NCI-H524 treated with DMSO at 0.1 percent for 48 hours (cell line): ENCODE measurements around the gene PXK.

Experiments
- DNase-seq: peaks from one replicate; lab custom pipeline; 2025; lab: John Stamatoyannopoulos, UW

Gene PXK

DNA sequence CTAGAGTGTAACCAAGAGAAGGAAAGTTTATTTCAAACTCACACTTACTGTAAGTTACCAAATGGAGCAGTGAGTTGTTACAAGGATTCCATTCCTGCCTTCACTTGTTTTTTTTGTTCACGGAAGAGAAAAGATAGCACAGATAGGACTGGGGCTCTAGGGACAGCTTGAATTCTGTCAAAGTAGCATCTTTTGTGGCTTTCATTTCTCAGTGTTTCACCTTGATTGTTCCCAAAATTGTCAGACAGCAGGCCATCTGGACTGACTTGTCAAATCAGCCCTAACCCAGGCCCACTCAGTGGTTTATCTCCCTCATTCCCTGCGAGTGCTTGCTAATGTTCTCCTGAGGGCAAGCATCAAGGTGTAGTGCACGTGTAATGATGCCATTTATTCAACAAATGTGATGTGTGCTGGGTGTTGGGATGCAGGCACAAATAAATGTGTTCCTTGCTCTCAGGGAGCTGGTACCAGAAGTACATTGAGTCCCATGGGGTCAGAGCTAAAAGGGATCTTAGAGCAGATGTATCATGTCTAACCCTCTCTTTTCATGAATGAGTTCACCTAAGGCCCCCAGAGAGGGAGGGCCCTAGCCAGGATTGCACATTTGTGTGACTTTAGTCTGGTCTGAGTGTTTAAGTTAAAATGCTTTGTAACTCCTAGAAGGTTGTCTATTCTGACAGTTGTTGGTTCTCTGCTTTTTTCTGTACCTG is 51.8 kb downstream of the PXK start:
- DNase-seq: no peak

DNA sequence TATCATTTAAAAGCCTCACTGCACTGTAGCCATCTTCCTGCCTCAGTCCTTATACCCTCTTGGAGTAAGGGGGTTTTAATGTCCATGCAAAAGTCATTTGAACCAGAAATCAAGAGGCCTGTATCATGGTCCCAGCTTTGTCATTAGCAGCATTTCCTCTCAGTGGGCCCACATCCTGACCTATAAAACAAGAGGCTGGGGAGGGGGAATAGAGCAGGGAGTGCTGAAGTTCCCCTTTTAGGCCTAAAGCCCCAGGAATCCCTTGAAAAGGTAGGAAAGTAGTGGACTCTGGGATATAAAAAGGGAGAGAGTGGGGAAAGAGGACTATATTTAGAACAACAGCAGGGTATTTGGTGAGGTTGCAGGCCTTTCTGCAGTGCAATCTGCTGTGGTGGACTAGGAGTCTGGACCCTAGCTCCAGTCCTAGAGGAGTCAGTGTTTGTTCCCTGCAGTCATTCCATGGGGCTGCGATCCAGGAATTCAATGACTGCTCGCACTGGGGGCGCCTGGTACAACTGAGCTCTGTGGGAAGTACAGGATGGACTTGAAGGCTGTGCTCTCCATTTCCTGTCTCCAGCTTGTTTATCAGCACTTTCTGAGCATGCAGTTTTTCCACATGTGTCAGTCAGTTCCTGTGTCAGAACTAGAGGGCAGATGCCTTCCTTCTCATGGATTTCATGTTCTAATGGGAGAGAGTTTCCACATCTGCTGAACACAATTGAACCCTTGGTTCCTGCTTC is 54.1 kb downstream of the PXK start:
- no peak for DNase-seq

DNA sequence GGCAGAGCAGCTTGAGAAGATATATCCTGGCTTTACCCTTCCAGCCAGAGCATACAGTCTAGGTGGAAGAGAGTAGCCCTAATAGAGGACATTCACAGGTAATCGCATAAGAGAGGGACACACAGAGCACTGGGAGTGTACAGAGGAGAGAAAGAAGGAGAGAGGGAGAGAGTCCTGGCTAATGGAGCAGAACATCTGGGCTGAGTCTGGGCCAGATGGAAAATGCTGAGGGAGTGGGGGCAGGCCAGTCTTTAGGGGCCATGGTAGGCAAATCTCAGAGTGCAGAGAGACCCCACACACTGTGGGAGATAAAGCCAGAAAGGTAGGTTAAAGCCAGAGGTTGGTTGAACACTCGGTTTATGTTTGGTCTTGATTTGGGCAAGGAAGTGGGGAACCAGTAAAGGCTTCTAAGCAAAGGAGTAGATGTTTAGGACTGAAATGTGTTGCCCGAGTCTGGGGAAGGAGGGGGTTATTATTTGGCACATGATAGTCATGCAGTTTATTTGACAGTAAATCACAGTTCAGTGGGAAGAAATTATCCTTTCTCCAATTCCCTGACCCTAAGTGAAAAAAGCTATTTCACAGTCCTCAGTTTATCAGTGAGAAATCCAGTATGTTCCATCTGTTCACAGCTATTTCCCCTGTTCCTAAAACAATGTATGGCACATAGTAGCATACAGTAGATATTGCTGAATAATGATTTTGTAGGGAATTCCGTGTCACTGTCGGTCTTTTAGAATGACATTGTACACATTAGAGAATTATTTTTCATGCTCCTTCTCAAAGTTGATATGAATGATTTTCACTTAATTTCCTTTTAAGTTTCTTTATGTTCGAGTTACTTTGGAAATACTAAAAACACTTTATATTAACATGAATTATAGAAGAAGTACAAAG is 55.2 kb downstream of the PXK start:
- DNase-seq: no peak

DNA sequence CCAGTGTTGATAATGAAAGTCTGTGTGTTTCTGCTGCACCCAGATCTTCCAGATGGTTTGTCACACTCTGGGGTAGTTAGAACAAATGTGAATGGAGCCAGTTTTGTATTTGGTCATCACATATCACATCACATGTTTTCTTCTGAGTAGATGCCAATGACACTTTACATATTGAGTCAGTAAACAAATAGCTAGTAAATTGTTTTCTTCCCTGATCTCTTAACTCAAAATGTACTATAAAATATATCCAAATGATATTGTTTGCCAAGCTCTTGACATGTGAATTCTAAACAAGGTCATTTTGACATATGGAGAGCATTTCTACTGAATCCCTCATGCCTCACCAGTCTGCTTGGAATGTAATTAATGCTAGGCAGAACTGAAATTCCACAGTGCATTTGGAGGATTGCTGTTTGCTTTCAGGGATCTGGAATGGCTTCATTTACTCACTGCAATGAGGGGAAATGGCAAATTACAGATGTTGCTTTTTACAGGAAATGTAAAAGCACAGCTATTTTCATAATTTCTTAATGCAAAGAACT is 55.9 kb downstream of the PXK start:
- no peak for DNase-seq

DNA sequence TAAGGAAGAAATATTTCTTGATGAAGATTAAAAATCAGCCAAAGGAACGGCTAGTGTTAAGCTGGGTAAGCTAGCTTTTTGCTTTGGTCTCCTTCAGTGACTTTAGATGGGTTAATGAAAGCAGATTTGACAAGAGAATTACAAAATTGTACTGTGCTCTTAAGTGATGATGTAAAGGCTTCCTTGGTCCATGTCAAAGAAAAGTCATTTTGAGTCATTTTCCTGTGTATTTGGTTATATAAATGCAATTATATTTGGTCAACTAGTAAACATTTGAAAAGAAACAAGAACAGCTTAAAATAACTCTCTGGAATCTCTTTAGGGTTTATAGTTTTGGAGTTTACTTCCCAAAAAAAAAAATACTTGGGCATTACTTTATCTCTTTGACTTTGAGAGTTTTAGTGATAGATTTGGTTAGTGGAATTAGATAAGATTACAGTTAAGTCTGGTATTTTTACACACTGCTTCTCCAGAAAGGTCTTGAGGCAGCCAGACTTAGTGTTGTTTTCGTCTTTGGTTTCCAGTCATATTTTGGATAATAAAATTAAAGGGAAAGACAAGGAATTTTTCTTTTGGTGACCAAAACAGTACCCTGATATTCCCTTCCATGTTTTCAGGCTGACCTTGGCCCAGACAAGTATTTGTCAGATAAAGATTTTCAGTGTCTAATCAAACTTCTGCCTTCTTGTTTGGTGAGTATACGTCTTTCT is 58.6 kb downstream of the PXK start:
- DNase-seq: no peak

DNA sequence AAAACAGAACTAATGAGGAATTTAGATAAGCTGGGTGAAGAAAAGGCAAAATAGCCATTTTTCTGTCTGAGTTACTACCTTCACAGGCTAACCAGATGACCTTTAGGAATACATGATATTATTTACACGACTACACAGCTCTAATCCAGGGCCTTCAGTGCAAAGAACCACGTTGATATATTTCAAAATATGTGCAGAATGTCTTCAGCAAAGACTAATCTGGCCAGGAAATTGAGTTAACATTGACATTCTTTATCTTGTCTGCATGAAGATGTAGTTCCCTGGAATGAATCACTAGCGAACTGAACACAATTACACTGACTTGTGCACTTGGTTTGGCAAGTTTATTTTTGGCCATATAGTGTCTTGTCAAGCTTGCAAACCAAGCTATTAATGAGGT is 59.5 kb downstream of the PXK start:
- DNase-seq: no peak

DNA sequence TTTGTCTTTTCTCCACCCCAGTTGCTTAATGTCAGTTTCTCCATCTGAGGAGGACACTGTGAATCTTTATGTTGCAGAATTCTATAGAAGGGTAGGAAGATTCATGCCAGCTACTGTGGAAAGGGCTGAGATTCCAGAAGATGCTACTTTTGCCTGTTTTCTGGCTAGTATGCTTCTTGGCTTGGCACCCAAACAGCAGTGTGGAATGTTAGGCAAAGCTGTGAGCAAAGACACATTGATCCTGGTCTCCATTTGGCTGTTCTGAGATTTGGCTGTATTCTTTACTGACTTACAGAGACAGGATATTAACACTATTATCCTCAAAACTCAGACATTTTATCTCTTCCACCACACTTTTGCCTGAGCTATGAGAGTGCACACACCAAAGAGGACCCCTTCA is 61.6 kb downstream of the PXK start:
- no peak for DNase-seq

DNA sequence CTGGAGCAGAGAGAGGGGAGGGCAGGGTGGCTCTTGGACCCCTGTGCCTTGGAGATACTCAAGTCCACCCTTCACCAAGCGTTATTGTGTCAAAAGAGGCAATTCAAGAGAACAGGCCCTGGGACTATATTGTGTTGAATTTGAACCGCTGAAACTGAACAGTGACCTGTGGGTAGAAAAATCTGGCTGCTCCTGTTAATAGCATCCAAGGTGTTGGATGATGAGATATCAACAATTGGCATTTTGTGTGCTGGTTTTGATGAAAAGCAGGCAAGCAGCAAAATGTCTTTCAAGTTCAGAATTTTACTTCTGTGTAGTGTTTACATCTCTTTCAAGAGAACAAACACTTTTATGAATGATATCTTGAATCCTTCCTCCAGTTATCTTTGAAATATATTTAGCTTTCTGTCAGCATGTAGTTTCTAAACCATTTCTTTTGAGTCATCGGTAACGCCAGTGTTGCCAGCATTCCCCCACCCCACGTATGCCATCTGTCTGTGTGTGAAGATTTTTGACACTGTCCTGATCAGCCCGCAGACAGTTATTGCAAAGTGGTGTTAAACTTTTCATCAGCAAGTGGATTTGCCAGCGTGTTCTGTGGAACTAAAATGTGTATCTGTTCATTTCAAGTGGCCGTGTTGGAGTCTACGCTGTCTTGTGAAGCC is 66.1 kb downstream of the PXK start:
- DNase-seq: no peak

DNA sequence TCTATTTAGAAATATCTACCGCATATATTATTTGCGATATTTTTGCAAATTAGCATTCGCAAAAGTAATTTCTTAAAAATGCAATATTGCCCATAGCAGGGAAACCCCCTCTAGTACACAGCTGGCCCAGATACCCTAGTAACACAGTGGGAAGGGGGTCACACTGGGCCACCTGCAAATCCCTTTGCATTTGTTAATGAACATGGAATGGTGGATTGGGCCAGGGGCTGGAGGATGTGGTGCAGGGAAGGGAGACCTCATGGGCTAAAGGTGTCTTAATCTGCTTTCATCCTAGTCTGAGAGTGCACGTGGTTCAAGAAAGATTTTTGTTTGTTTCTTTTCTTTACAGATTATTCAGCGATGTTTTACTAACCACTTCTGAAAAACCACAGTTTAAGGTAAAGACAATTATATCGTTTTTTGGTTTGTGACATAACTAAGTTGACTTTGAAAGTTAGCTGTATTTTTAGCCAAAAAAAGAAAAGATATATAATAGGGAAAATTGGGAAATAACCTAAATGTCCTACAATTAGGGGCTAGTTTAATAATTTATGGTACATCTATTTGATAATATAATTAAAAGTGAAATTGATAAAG is 70.9 kb downstream of the PXK start:
- no peak for DNase-seq

DNA sequence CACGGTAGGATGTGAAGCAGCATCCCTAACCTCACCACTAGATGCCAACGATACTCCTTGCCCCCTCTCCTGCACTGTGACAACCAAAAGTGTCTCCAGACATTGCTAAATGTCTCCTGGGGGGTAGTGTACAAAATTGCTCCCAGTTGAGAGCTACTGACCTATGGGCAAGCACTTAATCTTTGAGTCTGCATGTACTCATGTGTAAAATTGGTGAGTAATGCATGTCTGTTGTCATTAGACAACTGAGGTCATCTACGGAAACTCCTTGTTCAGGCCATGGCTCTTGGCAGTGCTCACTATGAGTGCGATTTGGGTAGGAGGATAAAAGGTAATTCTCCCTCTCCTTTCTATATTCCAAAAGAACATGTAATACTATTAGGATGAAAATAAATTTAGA is 71.7 kb downstream of the PXK start:
- DNase-seq: no peak

DNA sequence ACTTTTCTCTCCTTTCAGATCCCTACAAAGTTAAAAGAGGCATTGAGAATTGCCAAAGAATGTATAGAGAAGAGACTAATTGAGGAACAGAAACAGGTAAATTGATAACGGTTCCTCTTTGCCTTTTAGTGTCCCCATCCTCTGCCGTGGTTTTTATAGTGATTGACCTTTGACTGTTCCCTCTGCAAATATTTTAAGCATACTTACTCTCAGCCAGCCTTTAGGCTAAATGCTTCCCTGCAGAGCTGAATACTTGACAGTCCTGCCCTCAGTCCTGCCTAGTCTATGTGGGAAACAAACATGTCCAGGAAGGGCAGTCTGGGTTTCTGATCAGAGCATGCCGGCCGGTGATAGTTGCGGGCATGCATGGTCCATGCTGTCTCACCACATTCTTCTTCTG is 76.2 kb downstream of the PXK start:
- no peak for DNase-seq

DNA sequence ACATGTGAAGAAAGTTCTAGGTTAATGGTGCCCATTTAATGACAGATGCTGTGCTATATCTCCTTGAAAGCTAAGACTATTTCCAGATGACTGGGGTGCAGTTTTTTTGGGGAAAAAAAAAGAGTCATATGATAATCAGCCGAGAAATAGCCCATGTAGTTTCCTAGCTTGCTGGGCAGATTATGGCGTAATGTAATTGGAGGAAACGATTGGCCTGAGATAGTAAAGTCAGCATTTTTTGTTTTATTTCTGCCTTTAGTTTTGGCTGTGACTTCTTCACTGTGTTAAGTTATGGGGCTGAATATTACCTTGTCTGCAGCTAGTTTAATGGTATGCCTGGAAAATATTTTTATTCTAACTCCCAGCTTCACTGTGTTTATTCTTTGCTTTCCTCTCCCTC is 77.0 kb downstream of the PXK start:
- no peak for DNase-seq

DNA sequence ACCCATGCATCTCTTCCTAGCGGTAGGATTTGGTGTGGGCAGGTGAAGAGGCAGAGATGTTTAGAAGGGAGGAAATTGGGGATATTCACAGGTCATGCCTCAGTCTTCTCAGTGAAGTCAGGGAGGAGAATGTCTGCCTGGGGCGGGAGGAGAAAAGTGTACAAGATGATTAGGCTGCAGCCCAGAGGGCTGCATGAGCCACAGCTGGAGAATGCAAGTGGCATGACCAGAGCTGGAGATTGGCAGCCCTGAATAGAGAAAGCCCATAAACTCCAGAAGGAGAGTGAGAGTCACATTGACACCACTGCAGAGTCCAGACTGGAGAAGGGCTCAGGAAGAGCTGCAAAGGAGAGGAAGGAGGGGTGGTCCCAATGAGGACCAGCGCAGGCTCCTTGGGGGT is 78.3 kb downstream of the PXK start:
- DNase-seq: no peak

DNA sequence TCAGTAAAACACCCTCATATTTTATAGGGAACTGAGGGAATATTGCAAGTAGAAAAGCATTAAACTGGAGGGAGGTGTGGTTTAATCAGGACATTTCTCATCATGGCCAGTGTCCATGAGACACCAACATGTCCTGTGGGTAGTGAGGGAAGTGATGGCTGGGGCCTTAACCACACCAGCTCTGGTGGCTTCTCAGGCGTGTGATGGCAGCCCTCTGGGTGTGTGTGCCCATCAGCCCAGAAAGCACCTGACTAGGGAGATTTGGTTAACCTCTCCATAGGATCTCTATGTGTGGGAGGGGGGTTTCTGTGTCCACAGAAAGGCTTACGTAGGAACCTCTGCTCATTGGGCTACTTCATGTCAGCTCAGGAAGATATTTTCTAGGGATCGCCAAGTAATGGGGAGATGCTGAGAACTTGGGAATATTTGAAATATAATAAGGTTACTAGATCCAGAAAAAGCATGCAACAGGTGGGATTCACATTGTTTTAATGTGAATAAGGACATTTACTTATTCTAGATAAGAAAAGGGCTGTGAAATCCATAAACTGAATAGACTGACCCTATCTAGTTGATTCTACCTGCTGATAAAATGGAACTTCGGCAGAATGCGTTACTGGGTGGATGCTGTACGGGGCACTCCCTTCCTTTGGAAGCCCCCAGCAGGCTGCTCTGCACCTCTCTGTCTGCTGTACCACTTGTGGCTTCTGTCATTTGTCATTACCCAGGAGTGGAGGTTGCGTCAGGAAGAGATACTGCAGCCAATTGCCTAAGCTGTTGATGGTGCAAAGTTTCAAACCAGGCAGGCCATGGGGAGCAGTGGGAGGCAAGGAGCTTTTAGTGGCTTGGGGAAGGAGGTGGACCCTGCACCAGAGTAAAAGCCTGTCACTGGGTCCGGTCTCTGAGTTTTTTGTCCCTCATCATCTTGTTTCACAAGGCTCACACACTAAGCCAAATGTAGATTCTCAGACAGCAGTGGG is 79.4 kb downstream of the PXK start:
- DNase-seq: no peak

DNA sequence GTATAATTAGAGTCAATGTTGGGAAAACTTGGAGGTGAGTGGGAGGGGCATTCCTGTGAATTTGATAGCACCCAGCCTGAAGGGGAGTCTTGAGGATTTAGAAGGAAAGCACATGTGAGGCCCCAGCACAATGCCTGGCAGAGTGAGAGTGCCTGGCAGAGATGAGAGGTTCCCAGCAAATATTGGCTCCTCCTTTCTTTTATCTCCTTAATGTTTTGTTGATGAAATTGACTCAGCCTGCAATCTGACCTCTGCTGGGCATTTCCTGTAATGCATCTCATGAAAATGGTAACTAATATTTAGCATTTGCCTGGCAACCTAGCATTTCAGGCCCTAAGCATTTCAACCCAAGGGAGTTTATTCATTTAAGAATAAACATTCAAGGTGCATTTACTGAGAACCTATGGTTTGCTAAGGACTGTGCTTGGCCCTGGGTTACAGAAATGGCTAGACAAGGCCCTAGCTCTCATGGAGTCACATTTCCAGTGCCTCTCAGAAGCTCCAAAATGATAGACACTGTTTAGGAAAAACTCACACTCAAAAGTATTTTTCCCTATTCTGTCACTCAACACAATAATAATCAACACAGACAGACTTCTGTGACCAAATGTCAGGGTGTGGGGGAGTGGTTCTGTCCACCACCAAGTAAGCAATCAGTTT is 82.0 kb downstream of the PXK start:
- DNase-seq: no peak

DNA sequence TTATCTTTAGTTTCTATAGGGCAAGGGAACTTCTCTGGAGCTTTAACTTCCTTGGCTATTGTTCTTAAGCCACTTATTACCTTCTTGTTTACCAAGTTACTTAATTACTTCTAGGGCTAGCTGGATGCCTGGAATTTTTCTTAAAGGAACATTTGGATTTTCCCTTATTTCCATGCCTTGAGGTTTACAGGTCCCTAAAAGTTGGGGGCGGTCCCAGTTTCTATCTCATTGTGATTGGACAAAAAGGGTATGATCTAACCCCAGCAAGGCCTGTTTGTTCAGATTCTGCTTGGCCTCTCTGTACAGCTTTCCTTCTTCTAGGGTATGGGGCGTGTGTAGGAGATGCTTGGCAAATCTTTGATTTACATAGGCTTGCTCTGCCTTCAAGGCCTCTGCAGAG is 83.5 kb downstream of the PXK start:
- no peak for DNase-seq

DNA sequence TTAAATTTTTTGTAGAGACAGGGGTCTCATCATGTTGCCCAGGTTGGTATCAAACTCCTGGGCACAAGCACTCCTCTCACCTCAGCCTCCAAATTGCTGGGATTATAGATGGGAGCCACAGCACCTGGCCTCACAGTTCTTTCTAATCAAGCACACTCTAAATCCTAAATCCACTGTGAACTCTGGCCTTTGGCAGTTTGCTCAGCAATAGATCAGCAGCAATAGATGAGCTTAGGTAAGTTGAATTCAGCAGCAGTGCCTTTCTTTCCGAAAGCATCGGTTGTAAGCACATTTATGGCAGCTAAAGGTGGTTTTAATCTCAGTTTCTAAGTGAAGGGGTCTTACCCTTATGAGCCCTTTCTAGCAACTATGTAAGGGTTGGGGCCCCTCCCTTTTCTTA is 84.4 kb downstream of the PXK start:
- DNase-seq: no peak

DNA sequence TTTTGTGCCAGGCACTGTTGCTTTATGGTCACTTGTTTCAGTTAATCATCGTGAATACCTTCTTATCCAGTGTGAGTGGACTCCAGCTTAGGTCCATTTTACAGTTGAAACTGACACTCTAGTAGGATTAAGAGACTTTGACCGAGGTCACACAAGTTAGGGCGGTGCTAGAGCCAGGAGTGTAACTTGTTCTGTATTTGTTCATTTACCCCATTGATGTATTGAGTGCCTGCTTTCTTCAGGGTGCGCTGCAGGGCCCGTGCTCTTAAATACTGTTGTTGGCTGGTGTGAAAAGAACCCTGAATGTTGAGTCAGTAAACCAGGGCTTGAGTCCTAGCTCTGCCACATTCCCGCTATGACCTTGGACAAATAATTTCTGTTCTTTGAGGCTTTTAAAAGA is 85.5 kb downstream of the PXK start:
- DNase-seq: no peak

DNA sequence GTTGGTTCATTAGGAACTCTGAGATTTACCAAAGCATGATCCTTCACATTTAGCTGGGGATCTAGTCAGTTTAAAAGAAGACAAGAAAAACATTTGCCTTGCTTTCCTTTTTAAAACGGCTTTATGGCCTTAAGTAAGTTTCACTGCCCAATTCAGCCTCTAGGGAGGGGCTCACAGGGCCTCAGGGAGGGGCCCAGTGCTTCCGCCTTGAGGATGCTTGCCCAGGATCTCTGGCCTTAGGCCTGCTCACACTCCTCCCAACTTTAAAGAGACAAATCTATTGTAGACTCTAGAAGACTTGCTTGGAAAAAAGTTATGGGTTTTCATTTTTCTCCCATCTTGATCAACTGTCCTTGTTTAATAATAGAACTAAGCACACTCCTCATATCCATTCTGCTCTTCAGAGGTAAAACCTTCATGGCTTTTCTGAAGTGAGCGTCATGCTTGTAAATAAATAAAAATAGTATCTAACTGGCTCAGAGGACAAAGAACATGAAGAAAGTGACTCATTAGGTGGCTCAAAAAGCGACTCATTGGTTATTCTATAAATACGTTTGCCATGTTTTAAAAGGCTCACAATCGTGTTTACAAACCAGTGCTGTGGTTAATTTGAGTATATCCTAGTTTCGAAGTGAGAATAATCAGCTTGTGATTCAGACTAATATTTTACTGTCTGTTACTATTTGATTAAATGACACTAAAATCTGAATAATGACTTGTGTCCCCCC is 87.3 kb downstream of the PXK start:
- DNase-seq: no peak
